Activated naive CD8-positive, alpha-beta T cell treated with anti-CD3 and anti-CD28 coated beads, Interleukin-2, amount 50 U/mL, for 24 hours (primary cell): Measurements from ENCODE around the gene THAP6.
"Not testable (repeated sequence)": the region's sequence is repeated elsewhere in the genome, so short reads cannot be mapped to it uniquely, and the experiment has no call there.

Source experiments
- ATAC-seq: fragments of 150-1000 bp; cut with Tn5 transposase; one replicate; pipeline ENCODE4 v1.10.0; 2021
- DNase-seq: peaks from one replicate; pipeline ENCODE4 v3.0.0; 2021
- H3K27ac Mint-ChIP-seq: one replicate; pipeline ENCODE4 v1.8.0; 2021; ENCODE audit warnings: mild to moderate bottlenecking, mixed read lengths
- H3K27me3 Mint-ChIP-seq: one replicate; pipeline ENCODE4 v1.8.0; 2021; ENCODE audit warnings: mixed read lengths
- H3K36me3 Mint-ChIP-seq: one replicate; pipeline ENCODE4 v1.8.0; 2021; ENCODE audit warnings: low read depth, mixed read lengths
- H3K4me1 Mint-ChIP-seq: one replicate; pipeline ENCODE4 v1.8.0; 2021; ENCODE audit warnings: mixed read lengths
- H3K4me3 Mint-ChIP-seq: one replicate; pipeline ENCODE4 v1.8.0; 2021; ENCODE audit warnings: mild to moderate bottlenecking, moderate library complexity, mixed read lengths
- H3K9me3 Mint-ChIP-seq: one replicate; pipeline ENCODE4 v1.8.0; 2021; ENCODE audit warnings: mixed read lengths

Gene THAP6, protein sequence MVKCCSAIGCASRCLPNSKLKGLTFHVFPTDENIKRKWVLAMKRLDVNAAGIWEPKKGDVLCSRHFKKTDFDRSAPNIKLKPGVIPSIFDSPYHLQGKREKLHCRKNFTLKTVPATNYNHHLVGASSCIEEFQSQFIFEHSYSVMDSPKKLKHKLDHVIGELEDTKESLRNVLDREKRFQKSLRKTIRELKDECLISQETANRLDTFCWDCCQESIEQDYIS

DNA sequence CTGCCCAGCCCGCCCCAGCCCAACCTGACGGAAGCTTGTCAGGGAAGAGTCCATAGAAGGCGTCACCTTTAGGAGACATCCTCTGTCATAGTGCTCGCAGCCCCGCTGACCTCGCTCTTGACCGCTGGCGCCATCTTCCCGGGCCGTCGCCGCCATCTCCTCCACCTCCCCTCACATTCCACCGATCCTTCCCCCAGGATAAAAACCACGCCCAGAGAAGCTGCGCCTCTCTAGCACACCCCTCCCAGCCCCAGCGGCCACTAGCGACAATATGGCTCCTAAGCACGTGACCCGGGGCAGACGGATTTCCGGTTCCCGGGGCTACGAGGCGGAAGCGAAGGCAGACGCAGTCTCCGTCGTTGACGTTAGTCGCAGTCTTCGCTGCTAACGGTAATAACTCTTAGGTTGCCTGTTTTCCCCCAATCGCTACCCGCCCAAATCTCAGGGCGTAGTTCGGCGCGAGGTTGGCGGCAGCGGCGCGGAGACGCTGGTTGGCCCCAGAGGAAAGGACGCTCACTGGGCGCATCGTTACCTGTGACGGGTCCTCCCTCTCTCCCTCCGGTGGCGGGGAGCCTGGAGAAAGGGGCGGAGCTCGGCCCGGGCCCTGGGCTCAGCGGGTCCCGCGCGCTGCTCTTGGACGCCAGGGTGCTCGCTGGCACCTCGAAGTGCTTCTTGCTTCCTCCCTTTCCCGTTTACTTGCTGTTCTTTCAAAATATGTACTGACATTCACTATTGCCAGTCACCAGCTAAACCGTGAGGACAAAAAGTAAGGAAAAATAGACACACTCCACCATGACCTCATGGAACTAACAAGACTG is at the start of gene THAP6, which contains the start of gene RCHY1:
TSS of gene THAP6 (plus strand) at position 343 of the 818 bp plus-strand sequence. CDS start 980 bp downstream, outside the sequence.
TSS of gene RCHY1 (minus strand) at position 273 of the 818 bp plus-strand sequence. CDS start at position 156, 117 bp downstream.
- Mint-ChIP-seq H3K27me3 (no peaks in the 10 kb centered on the region), H3K36me3 (peaks cover 35% of the 10 kb centered on the region), H3K4me1 (peaks cover 43% of the 10 kb centered on the region), H3K4me3 (no peak within 1 kb of the TSS), H3K27ac (peak within 1 kb of the TSS; percentile 95), H3K9me3 (peaks cover 7% of the 10 kb centered on the region)
- ATAC-seq, result peak; percentile 95
- peak; percentile 95 for DNase-seq

DNA sequence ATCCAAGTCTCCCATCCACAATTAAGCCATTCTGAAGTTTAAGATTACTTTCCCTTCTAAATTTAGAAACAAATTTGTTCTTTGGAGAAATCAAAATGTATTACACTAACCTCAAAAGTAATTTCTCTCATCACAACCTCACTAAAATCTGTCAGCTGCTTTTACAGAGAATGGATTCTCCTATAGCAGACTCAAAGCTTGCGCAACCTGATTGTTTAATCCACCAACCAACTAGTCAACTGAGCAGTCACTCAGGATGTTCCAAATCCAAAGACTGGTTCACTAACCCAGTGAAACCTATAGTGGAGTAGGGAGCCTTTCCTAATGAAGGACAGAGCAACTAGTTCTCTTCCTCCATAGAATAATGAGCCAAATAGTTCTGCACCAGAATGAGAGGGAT is 44.4 kb upstream of the THAP6 start:
- no peaks in the 10 kb centered on the region for H3K9me3 Mint-ChIP-seq
- H3K27me3 Mint-ChIP-seq, result no peaks in the 10 kb centered on the region
- peaks cover 10% of the 10 kb centered on the region for H3K36me3 Mint-ChIP-seq
- DNase-seq (no peak), ATAC-seq (no peak)
- no peak overlapping the region for H3K4me3 Mint-ChIP-seq
- no peaks in the 10 kb centered on the region for H3K4me1 Mint-ChIP-seq
- no peak overlapping the region for H3K27ac Mint-ChIP-seq

DNA sequence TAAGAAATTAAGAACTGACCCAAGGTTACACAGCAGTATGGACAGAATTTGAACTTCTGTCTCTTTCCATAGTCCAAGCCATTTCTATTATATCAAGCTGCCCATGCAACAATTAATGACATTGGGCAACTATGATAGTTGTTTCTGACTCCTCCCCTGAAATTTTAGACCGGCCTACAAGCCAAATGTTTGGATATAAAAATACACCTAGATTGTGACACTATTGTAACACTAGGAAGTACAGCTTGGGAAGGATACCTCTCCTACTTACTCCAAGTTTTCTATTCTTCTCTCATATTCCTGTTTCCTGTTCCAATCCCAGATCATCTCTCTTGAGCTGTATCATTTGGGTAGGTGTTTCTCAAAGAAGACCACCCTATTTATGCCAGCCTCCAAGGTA is 43.5 kb upstream of the THAP6 start:
- H3K36me3 Mint-ChIP-seq, result peaks cover 17% of the 10 kb centered on the region
- H3K27ac Mint-ChIP-seq, result no peak overlapping the region
- H3K4me3 Mint-ChIP-seq, result no peak overlapping the region
- no peaks in the 10 kb centered on the region for H3K4me1 Mint-ChIP-seq
- H3K27me3 Mint-ChIP-seq, result no peaks in the 10 kb centered on the region
- H3K9me3 Mint-ChIP-seq, result no peaks in the 10 kb centered on the region
- ATAC-seq, result no peak
- DNase-seq, result no peak

DNA sequence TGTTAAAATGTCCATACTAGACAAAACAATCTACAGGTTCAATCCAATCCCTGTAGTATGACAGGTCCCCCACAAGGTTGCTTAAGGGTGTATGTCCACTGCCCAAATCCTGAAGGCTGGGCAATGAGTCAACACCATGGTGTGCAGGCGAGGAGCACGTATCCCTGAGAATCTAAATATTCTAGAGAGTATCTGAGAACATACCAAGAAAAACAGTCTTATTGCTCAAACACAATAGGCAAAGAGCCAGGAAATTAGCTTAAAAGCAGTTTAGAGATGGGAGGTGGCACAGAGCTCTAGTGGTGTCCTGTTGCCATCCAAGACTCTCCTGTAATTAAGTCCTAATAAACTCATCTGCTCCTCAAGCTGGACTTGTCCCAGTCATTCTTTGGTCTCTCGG is 37.1 kb upstream of the THAP6 start:
- DNase-seq (no peak), ATAC-seq (no peak)
- no peak overlapping the region for H3K27ac Mint-ChIP-seq
- H3K4me3 Mint-ChIP-seq, result no peak overlapping the region
- no peaks in the 10 kb centered on the region for H3K4me1 Mint-ChIP-seq
- peaks cover 13% of the 10 kb centered on the region for H3K9me3 Mint-ChIP-seq
- H3K36me3 Mint-ChIP-seq, result peaks cover 70% of the 10 kb centered on the region
- H3K27me3 Mint-ChIP-seq, result no peaks in the 10 kb centered on the region

DNA sequence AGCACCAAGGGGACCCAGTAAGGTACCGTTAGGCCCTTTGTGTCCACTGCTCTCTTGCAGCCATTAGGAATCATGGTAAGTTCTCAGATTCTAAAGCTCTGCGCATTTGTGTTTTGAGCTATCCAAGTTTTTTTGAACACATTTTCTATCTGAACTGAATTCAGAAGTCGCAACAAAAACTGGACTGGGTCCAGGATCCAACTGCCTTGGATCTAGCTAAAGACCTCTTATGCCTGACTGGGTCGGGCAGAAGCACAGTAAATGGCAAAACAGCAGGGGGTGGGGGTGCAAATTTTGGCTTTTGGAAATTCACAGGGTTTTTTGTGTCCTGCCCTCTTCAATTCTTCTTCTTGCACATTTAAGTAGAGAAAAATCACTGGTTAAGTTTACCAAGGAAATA is 30.1 kb upstream of the THAP6 start:
- Mint-ChIP-seq H3K9me3 (no peaks in the 10 kb centered on the region), H3K27me3 (no peaks in the 10 kb centered on the region), H3K4me3 (no peak overlapping the region), H3K27ac (no peak overlapping the region), H3K4me1 (no peaks in the 10 kb centered on the region), H3K36me3 (peaks cover 43% of the 10 kb centered on the region)
- no peak for ATAC-seq
- no peak for DNase-seq

DNA sequence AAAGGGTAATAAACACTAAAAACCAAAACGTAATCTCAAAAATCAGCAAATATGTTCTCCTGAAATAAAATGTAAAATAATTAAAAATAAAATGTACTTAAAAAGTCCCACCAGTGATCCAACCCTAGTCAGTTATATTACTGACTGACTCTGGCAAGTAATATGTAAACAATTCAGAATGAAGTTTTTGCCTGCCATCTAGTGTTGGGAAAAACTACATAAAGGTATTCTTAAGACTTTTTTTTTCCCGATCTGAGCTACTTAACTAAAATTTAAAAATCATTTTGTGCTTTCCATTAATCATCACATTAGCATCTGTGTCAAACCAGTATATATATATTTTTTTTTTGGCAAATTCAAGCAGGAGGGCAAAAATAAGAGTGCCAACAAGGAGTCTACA is 24.1 kb upstream of the THAP6 start:
- Mint-ChIP-seq H3K27ac (no peak overlapping the region), H3K4me3 (no peak overlapping the region), H3K9me3 (no peaks in the 10 kb centered on the region), H3K27me3 (no peaks in the 10 kb centered on the region), H3K36me3 (peaks cover 33% of the 10 kb centered on the region), H3K4me1 (peaks cover 2% of the 10 kb centered on the region)
- DNase-seq (no peak), ATAC-seq (no peak)

DNA sequence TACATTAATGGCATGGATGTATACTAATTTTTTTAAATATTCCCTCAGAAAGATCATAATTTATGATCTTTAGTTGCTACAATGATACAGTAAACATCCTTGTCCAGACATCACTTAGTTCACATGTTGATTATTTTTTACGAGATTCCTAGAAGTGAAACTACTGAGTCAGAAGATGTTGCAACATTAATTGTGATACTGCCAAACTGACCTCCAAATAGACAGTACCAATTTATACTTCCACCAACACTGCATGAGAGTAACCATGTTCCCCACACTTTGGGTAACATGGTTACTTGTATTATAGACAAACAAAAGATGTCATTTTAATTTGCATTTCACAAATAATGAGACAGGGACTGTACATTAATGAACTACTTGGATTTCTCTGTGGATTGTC is 19.7 kb upstream of the THAP6 start:
- Mint-ChIP-seq H3K9me3 (no peaks in the 10 kb centered on the region), H3K36me3 (peaks cover 47% of the 10 kb centered on the region), H3K4me1 (peaks cover 16% of the 10 kb centered on the region), H3K27me3 (no peaks in the 10 kb centered on the region), H3K27ac (no peak overlapping the region), H3K4me3 (no peak overlapping the region)
- DNase-seq (no peak), ATAC-seq (no peak)

DNA sequence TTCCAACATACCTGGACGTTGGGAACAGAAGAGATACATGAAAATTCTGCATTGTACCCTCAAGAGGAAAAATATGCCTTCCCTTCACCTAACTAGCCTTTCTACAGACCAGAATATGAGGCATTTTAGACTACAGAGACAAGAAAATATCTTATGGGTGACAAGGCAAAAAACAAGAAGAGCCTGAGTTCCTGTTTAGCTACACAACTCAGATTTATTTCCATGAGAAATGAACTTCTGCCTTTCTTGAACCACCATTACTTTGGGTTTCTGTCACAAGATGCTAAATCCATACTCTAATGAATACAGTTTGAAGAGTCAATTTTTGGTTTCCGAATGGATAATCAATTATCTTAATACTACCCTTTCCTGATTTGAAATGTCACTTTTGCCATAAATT is 18.8 kb upstream of the THAP6 start:
- H3K36me3 Mint-ChIP-seq, result peaks cover 50% of the 10 kb centered on the region

DNA sequence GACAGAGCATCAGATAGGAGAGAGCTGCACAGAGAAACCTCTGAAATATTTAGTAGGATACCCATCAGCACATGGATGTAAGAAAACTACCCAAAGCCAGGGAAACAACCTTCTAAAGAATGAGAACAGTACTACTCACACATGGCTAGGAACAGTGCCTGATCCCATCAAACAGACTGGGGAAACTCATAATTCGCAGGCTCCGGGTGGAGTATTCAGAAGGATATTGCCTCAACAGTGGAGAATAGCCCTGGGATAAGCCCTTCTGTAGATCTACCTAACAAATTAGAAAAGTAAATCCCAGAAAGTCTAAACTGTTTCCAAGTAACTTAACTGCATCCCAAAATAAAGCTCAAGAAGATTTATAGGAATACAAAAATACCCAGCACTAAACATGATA is 17.9 kb upstream of the THAP6 start:
- ATAC-seq (no peak), DNase-seq (no peak)
- H3K36me3 Mint-ChIP-seq, result peaks cover 48% of the 10 kb centered on the region
- H3K27me3 Mint-ChIP-seq, result no peaks in the 10 kb centered on the region
- peaks cover 16% of the 10 kb centered on the region for H3K4me1 Mint-ChIP-seq
- H3K27ac Mint-ChIP-seq, result no peak overlapping the region
- no peaks in the 10 kb centered on the region for H3K9me3 Mint-ChIP-seq
- no peak overlapping the region for H3K4me3 Mint-ChIP-seq

More for the DNA sequence above, 18.8 kb upstream of the THAP6 start:
- no peak overlapping the region for H3K27ac Mint-ChIP-seq
- no peaks in the 10 kb centered on the region for H3K9me3 Mint-ChIP-seq
- H3K27me3 Mint-ChIP-seq, result no peaks in the 10 kb centered on the region
- DNase-seq (no peak), ATAC-seq (no peak)
- H3K4me3 Mint-ChIP-seq, result no peak overlapping the region
- H3K4me1 Mint-ChIP-seq, result peaks cover 16% of the 10 kb centered on the region

DNA sequence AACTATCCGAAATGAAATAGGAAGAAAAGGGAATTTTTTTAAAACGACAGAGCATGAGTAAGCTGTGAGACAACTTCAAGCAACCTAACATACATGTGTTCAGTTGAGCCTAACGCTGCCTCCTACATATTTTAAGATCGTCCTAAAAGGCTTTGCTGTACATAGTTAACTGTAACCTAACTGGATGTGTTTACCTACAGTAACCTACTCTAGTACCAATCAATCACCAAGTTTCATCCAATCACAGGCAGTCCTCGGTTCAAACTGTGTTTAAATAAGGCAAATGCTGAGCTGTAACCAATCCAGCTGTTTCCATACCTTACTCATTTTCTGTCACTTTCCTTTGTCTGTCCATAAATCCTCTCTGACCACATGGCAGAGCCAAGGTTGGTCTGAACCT is 17.1 kb upstream of the THAP6 start:
- no peak for DNase-seq
- Mint-ChIP-seq H3K27ac (no peak overlapping the region), H3K4me1 (peaks cover 16% of the 10 kb centered on the region)

DNA sequence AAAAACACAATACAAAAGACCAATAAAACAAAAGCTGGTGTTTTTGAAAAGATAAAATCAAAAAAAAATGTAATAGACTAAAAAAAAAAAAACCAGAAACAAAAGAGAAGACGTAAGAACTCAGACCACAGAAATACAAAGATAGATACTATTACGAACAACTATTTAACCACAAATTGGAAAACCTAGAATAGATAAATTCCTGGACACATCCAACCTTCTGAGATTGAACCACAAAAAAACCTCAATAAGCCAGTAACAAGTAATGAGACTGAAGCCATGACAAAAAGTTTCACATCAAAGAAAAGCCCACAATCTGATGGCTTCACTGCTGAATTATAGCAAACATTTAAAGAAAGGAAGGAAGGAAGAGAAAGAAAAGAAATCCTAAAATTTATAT is 16.2 kb upstream of the THAP6 start:
- Mint-ChIP-seq H3K36me3 (peaks cover 49% of the 10 kb centered on the region), H3K4me1 (peaks cover 16% of the 10 kb centered on the region), H3K27ac (no peak overlapping the region), H3K27me3 (no peaks in the 10 kb centered on the region), H3K4me3 (no peak overlapping the region), H3K9me3 (no peaks in the 10 kb centered on the region)
- ATAC-seq (no peak), DNase-seq (no peak)

More for the DNA sequence above, 17.1 kb upstream of the THAP6 start:
- Mint-ChIP-seq H3K4me3 (no peak overlapping the region), H3K9me3 (no peaks in the 10 kb centered on the region), H3K36me3 (peaks cover 46% of the 10 kb centered on the region), H3K27me3 (no peaks in the 10 kb centered on the region)
- no peak for ATAC-seq

DNA sequence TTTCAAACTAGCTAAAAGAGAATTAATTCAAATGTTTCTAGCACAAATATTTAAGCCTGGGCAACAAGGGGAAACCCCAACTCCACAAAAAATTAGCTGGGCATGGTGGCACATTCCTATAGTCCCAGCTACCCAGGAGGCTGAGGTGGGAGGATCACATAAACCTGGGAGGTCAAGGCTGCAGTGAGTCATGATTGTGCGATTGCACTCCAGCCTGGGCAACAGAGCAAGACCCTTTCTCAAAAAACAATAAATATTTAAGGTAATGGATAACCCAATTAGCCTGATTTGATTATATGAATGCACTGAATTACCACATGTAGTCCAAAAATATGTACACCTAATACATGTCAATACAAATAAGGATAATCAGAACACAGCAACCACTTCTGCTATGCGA is 14.4 kb upstream of the THAP6 start:
- H3K27me3 Mint-ChIP-seq, result no peaks in the 10 kb centered on the region
- H3K36me3 Mint-ChIP-seq, result peaks cover 49% of the 10 kb centered on the region
- DNase-seq (no peak), ATAC-seq (no peak)
- no peak overlapping the region for H3K4me3 Mint-ChIP-seq
- H3K4me1 Mint-ChIP-seq, result peaks cover 14% of the 10 kb centered on the region
- no peak overlapping the region for H3K27ac Mint-ChIP-seq
- H3K9me3 Mint-ChIP-seq, result no peaks in the 10 kb centered on the region

DNA sequence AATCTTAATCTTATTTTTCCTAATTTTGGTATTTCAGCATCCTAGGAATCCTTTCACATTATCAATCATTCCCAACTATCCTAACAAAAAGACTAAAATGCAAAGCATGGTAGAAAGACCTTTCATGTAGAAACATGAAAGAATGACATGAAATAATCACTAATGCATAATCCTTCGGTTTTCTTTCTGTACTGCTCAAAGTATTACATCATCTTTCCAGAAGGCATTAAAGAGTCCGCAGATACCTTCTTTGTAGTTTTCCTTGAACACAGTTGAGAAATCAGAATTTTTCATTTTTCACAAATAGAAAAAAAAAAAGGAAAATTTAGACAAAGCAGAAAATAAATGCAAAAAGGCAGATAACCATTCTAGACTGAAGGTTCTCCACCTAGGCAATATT is 11.6 kb upstream of the THAP6 start:
- Mint-ChIP-seq H3K27ac (no peak overlapping the region), H3K4me1 (peaks cover 12% of the 10 kb centered on the region), H3K27me3 (no peaks in the 10 kb centered on the region), H3K36me3 (peaks cover 68% of the 10 kb centered on the region), H3K9me3 (no peaks in the 10 kb centered on the region), H3K4me3 (no peak overlapping the region)
- DNase-seq (no peak), ATAC-seq (no peak)

DNA sequence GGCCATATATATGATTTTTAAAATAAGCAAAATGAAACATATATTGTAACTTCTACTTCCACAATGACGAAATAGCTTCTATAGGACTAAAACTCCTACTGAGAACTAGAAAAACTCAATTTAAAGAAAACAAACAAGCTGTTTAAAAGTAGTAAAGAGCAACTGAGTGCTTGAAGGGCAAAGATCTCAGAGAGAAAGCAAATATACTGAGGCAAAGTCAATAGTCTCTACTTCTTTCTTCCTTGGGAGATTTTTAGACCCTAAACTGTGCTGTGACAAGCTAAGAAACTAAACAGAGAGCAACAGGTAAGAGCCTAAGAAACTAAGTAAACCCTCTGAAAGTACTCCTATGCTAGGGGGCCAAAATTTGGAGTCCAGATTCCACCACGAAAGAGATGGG is 8.6 kb upstream of the THAP6 start:
- no peak overlapping the region for H3K27ac Mint-ChIP-seq
- DNase-seq (no peak), ATAC-seq (no peak)
- H3K9me3 Mint-ChIP-seq, result peaks cover 7% of the 10 kb centered on the region
- peaks cover 59% of the 10 kb centered on the region for H3K36me3 Mint-ChIP-seq
- no peak overlapping the region for H3K4me3 Mint-ChIP-seq
- H3K4me1 Mint-ChIP-seq, result peaks cover 21% of the 10 kb centered on the region
- H3K27me3 Mint-ChIP-seq, result no peaks in the 10 kb centered on the region

DNA sequence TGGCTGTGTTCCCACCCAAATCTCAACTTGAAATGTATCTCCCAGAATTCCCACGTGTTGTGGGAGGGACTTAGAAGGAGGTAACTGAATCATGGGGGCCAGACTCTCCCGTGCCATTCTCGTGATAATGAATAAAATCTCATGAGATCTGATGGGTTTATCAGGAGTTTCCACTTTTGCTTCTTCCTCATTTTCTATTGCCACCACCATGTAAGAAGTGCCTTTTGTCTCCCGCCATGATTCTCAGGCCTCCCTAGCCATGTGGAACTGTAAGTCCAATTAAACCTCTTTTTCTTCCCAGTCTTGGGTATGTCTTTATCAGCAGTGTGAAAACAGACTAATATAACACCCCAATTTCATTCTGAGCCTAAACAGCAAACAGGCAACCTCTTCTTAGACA is 4.7 kb upstream of the THAP6 start:
- not testable (repeated sequence) for H3K9me3 Mint-ChIP-seq, H3K27me3 Mint-ChIP-seq, ATAC-seq, H3K27ac Mint-ChIP-seq, DNase-seq
- Mint-ChIP-seq H3K4me1 (peaks cover 26% of the 10 kb centered on the region), H3K4me3 (peak overlapping the region; percentile 32), H3K36me3 (peaks cover 43% of the 10 kb centered on the region)
